Measurements from ENCODE around the gene TOMM7.

Gene TOMM7

DNA sequence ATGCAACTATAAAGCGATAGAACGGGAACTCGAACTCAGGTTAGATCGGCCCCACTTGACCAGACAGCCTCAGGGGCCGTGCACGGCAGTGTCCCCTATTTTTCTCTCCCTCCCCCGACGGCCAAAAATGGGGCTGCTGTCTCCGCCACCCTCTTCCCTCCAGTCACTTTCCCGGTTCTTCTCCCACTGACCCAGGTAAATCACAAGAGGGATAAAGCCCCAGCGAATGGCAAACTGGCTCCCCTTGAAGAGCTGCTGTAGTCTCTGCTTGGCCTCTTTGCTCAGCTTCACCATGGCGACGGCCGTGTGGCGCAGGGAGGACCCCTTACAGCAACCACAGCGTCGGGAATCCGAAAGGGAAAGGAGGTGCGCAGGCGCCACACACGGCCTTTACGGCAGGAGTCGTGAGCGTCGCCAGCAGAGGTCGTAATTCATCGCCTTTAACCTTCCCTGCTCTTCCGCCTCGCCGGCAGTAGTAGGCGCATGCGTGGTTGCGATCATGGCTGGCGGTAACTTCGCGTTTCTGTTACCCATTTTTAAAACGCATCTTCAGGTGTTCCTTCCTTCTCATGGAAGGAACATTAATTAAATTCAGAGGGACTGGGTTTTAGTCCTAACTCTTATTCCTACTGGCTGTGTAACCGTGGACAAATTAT, at the start of gene TOMM7:
TOMM7 (minus strand) TSS at position 364 of the 656 bp plus-strand sequence; CDS start at position 294, 70 bp downstream.
- peak; percentile 99 for DNase-seq (ENCODE audit: low spot score)

- peak; percentile 82 for DNase-seq (ENCODE audit: low spot score)
Measured at GRCh38 chr7:22872096-22872807, 49.6 kb upstream of the TOMM7 start.

GRCh38 chr7:22871661-22872060, 49.0 kb upstream of the TOMM7 start:
- DNase-seq (ENCODE audit: low spot score), result no peak

- DNase-seq (ENCODE audit: low spot score), result no peak
Measured at GRCh38 chr7:22868509-22868908, 45.9 kb upstream of the TOMM7 start.

DNA sequence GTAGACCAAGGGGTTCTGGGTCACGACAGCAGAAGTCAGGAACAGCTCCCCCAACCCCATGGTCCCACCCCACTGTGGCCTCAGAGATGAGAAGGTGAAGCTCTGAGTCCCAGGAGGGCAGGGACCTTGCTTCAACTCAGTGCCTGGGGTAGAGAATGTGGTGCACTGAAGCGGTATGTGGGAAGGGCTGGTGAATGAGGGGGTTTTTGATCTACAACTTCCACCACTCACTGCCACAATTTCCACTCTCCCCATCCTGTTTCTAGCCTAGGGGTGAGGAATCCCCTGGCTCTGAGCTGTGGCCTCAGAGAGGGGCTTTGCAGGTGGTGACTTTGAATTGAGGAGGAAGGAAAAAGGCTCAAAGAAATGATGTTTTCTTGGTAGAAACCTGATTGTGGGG, 44.9 kb upstream of the TOMM7 start:
- DNase-seq (ENCODE audit: low spot score), result no peak

DNA sequence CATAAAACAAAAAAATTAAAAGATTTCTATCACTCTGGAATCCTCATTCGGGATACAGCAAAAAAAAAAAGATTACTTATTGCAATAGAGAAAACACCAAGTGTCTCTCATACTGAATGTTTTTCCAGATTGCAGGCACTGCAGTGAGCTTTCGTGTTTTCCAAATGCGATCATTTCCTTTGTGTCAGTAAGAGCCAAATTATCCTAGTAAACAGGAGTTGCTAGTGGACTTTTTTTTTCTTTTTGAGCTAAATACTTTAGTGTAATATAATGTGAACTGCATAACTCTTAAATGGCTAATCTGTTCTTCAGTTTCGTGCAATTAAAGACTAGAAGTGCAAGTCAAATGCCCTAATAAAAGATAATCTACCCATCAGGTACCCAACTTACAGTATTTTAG, 44.4 kb upstream of the TOMM7 start:
- DNase-seq (ENCODE audit: low spot score), result no peak

DNA sequence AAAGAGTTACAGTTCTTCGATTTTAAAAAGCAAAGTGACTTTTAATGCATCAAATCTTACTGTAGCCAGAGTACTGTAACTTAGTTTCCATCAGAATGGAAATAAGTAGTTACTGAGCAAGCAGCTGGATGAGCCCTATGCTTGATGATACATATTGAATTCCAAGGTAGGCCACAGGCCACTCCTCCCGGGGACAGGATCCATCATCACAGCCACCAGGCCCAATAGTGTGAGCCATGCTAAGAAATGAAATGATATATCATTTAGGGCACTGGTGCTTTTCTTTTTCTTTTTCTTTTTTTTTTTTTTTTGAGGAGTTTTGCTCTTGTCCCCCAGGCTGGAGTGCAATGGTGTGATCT, 42.9 kb upstream of the TOMM7 start:
- no peak for DNase-seq (ENCODE audit: low spot score)

GRCh38 chr7:22864855-22865601, 42.4 kb upstream of the TOMM7 start:
- peak; percentile 62 for DNase-seq (ENCODE audit: low spot score)

DNA sequence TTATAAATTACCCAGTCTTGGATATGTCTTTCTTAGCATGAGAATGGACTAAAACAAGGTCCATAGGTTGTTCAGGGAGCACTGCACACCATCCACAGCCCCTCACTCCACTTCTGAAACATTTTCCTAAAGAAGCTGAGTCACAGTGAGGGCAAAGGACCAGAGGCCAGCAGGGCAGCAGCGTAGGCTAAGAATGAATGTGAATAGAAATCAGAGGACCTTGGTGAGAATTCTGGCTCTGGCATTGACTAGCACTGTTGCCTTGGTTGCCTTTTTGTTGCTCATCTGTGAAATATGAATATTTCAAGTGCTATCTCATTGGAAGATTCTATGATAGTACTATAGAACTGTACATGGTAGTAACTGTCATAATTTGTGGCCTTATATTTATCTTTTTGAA, 41.7 kb upstream of the TOMM7 start:
- no peak for DNase-seq (ENCODE audit: low spot score)

DNA sequence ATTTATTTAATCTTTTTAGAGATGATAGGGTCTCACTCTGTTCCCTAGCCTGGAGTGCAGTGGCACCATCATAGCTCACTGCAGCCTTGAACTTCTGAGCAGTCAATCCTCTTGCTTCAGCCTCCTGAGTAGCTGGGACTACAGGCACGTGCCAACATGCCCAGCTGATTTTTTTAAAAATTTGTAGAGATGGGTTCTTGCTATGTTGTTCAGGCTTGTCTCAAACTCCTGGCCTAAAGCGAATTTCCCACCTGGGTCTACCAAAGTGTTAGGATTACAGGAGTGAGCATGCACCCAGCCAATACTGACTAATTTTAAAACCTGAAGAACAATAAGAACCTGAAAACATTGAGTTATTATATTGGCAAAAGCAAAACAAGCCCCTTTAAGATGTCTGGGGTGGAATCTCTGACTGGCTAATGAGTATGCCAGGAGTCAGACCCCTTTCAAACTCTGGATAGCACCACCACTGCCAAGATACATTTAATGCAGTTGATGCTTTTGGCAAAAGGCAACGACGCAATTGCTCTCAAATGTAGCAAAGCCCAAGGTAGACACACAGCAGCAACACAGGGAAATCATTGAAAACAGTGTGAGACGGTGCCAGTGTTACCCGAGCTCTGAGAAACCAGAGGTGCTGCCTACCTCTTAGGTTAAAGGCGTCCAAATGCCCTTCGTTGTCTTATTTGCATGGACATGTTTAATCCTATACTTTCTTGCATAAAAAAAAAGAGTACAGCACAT, 40.7 kb upstream of the TOMM7 start:
- DNase-seq (ENCODE audit: low spot score), result no peak

DNA sequence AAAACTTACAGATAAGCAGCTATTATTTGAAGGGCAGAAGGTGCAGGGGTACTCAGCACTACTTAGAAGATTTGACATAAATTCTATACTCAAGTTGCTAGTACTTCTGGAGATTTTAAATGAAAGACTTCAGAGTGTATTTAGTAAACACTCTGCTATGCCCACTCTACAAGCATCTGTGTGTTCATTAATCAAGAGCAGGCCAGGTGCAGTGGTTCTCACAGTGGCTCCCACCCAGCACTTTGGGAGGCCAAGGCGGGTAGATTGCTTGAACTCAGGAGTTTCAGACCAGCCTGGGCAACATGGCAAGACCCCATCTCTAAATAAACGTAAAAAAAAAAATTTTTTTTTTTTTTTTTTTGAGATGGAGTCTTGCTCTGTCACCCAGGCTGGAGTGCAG, 38.9 kb upstream of the TOMM7 start:
- peak; percentile 26 for DNase-seq (ENCODE audit: low spot score)

DNA sequence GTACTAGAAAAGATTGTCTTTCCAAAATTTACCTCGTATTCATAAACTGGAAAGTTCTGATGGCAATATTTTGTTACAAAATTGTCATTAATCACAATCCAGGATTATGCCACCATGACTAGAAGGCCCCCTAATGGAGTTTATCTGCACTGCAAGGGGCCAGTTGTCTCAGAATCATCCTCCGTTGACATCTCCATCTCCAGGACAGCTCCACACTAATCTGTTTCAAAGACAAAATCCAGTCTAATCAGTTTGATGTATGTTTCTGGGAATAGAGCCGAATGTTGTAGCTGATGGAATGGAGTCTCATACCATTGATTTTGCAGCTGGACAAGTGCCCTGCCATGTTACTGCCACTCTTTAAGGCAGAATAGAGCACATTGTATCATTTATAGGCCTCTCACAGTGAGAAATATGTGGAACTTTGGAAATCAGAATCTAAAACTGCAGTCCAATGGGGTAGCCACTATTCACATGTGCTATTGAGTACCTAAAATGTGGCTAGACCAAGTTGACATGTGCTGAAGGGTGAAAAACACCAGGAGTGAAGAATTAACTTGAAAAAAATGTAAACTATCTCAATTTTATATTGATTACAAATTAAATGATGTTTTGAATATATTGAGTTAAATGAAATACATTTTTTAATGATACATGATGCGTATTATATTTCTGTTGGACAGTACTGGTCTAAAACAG, 38.3 kb upstream of the TOMM7 start:
- peak; percentile 71 for DNase-seq (ENCODE audit: low spot score)

- no peak for DNase-seq (ENCODE audit: low spot score)
Measured at GRCh38 chr7:22860337-22860736, 37.7 kb upstream of the TOMM7 start.

DNA sequence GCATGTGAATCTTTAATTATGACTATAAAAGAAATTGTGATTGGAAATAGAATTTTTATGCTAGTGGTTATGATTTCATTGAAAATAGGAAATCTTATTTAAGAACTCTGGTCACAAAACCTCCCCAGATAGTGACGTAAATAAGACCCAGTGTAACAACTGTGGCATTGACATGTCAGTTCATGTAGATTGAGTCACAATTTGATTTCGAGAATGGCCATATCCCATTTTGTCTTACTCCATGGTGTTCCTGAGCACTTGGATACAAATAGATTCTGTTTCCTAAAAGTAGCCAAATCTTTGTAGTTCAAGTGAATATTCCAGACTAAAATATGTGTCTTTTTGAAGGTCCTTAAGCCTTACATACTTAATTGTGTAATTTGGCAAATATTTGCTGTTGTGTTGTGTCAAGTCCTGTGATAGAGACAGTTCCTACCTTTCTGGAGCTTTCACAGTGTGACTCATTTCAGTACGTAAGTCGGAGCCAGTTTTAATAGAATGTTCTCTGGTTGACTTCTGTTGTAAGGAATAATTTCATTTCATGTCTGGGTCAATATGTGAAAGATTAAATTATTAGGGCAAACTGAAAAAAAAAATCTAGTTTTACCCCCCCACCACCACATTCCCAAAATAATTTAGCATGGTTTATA, 37.1 kb upstream of the TOMM7 start:
- no peak for DNase-seq (ENCODE audit: low spot score)

DNA sequence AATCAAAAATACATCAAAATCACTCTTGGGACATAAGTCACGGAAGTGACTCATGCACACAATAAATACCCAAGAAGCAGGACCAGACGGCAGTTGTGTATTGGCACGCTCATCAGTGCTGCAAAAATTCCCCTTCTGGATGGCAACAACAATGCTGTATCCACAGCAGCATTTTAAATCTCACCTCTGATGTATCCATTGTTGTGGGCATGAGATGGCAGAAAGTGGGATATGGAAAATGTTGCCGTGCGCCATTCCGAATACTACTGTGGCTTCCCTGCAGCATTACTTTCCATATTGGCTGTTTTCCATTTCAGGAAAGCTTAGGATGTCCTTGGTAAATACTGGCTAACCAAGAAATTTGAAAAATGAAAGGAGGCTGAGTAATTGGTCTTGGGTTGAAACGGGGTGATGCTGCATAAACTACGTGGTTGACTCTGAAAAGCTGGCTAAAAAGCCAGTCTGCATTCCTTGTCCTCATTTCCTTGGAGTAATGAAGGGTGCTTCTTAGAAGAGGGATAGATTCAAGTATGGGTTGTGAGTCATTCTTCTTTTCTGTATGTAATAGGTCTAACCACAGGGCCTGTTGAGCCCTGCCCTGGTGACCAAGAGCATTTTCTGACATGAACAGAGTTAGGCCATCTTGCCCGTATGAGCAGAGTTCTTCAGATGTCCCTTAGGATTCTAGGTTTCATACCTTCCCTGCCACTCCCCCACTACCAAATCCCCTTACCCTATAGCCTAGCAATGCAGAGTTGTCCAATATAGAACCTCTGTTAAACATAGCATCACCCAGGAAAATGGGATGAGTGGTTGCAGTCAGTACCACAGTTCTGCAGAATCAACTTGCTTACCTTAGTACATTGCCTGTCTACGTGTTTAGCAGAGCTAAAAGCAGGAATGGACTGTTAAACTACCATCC, 36.3 kb upstream of the TOMM7 start:
- DNase-seq (ENCODE audit: low spot score), result no peak

DNA sequence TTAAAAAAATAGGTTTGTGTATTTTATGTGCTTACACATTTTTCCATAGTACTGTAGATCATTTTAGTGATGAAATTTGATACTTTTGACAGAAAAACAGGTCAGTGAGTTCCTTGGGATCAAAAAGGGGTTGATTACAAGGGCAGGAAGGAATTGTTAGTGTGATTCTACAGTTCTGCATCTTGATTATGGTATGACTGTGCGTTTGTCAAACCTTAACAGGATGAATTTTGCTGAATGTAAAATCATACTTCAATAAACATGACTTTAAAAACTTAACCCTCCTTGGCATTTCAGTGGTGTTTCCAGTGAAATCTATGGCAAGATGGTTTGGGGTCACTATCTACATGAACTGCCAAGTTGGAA, 35.6 kb upstream of the TOMM7 start:
- no peak for DNase-seq (ENCODE audit: low spot score)

GRCh38 chr7:22856416-22856815, 33.8 kb upstream of the TOMM7 start:
- DNase-seq (ENCODE audit: low spot score), result no peak

GRCh38 chr7:22855049-22855392, 32.4 kb upstream of the TOMM7 start:
- DNase-seq (ENCODE audit: low spot score), result no peak

DNA sequence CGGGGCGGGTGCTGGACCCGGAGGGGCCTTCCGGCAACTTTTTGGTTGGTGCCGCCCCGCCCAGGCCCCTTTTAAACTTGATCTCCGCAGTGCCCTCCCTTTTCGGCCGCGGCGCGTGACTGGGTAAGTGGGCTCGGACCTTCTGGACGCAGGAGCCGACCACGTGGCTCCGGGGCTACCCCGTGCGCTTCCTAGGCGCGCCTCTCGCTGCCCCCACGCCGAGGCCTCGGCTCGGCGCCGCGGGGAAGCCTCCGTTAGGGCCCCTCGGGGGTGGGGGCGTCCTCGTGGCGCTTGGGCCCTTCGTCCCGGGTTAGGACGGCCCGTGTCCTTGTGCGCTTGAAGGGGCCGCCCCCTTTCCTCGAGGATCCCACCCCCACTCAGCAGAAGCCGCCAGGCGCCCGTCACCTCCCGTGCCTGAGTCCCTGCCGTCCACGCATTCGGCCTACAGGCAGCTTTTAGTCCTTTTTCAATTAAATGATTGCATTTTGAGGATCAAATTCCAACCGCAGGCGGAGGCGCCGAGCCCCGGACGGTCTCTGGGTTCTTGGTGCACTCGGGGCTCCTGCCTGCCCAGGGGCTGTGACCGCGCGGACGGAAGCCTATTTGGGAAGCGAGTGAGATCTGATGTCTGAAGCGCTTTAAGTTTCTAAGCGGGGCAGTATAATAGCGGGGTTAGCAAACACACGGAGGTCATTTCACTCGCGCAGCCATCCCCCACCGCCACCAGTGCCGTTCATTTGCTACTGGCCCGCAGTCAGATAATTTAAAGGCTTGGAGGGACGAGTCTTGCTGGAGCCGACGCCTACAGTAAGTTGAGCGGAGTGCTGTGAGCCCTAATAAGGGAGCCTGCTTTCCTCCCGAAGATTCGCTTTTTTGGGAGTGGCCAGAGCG, 31.8 kb upstream of the TOMM7 start:
- peak; percentile 92 for DNase-seq (ENCODE audit: low spot score)

Data from NAMALWA (cell line).